Fibroblast of pulmonary artery (primary cell): ENCODE results near the gene GALR3.

ENCODE experiments used
- DNase-seq: peaks from one replicate; pipeline ENCODE4 v3.0.0-alpha.2; 2010; ENCODE audit warnings: low read depth
- H3K4me3 ChIP-seq: replicated peaks from 2 replicates; pipeline ENCODE4 v1.5.1; 2011; ENCODE audit warnings: low read depth, mild to moderate bottlenecking, control low read depth, low read length, moderate library complexity
- CTCF ChIP-seq: IDR thresholded peaks from 2 replicates; pipeline ENCODE4 v1.5.1; 2011; ENCODE audit warnings: mild to moderate bottlenecking, control low read depth, low read length, inconsistent platforms; ENCODE audit errors: missing control alignments

The GALR3 gene

GRCh38 chr22:37823134-37823985 is at the start of gene GALR3:
GALR3 (plus strand) TSS chr22:37823382; CDS start chr22:37823407, 25 bp downstream.
- DNase-seq = no peak
- no peak for TF ChIP-seq CTCF
- H3K4me3 ChIP-seq = no peak within 1 kb of the TSS

GRCh38 chr22:37774728-37775127 is 48.5 kb upstream of the GALR3 start:
- TF ChIP-seq CTCF = no peak
- no peak overlapping the region for H3K4me3 ChIP-seq
- no peak for DNase-seq

GRCh38 chr22:37775785-37776638 is 47.2 kb upstream of the GALR3 start:
- DNase-seq = no peak
- TF ChIP-seq CTCF = no peak
- no peak overlapping the region for H3K4me3 ChIP-seq

- no peak overlapping the region for H3K4me3 ChIP-seq
- DNase-seq = no peak
- TF ChIP-seq CTCF = no peak
Observed at GRCh38 chr22:37776639-37777005, 46.6 kb upstream of the GALR3 start.

GRCh38 chr22:37777122-37777687 is 46.0 kb upstream of the GALR3 start:
- peak; percentile 40 for DNase-seq
- no peak overlapping the region for H3K4me3 ChIP-seq
- no peak for TF ChIP-seq CTCF

GRCh38 chr22:37778370-37779009 is 44.7 kb upstream of the GALR3 start:
- no peak for DNase-seq
- no peak for TF ChIP-seq CTCF

More at GRCh38 chr22:37778370-37779009, 44.7 kb upstream of the GALR3 start:
- H3K4me3 ChIP-seq = no peak overlapping the region
